Endothelial cell of umbilical vein (primary cell): ENCODE results near the gene UNC119B. TPM values are rescaled to one million over a fixed set of nuclear protein-coding genes. Genes with fewer than 3 reads are reported as not detected.

Experiments used
- BruUV-seq: library from RNA; stranded (reverse); fragments of 400-500 nt; replicated peaks from 2 replicates; lab custom pipeline; 2021; lab: Mats Ljungman, UMichigan
- CTCF ChIA-PET: fragments of 300-600, 350-600 bp; sonication (Branson Sonifier 250); formaldehyde crosslinking; loops from one replicate; lab custom pipeline; 2021; ENCODE audit warnings: antibody characterized with exemption, inconsistent platforms; lab: Charles Lee
- POLR2A ChIA-PET: fragments of 300-600, 350-600 bp; sonication (Branson Sonifier 250); formaldehyde crosslinking; loops from one replicate; lab custom pipeline; 2021; ENCODE audit warnings: antibody characterized with exemption, inconsistent platforms; lab: Charles Lee
- DNase-seq: peaks from one replicate; pipeline ENCODE4 v3.0.0-alpha.2; 2011; ENCODE audit warnings: low read depth, low spot score
- FAIRE-seq: peaks from 2 replicates; lab custom pipeline; 2011; peaks lifted over from hg19 to GRCh38; lab: Jason Lieb, UNC
- H2AFZ ChIP-seq: 2 replicates; pipeline ENCODE4 v1.6.0; 2012; ENCODE audit warnings: low read depth, low read length, control low read depth, inconsistent platforms
- H3K27ac ChIP-seq: 2 replicates; pipeline ENCODE4 v1.5.1; 2011; ENCODE audit warnings: low read depth, mild to moderate bottlenecking, control low read depth, low read length, moderate library complexity; ENCODE audit not compliant: insufficient read depth
- H3K27me3 ChIP-seq, 2 experiments: 2 replicates each; pipeline versions ENCODE4 v1.6.0 to v1.6.1; 2011; ENCODE audit warnings: low read length in 2 of 2, mixed read lengths in 1 of 2; ENCODE audit not compliant: control insufficient read depth in 2 of 2, insufficient read depth in 2 of 2
- H3K36me3 ChIP-seq, 2 experiments: 2 replicates in 1 of 2; 3 replicates in 1 of 2; pipeline ENCODE4 v1.5.1; 2011; ENCODE audit warnings: low read length in 2 of 2, mild to moderate bottlenecking in 1 of 2, moderate library complexity in 1 of 2; ENCODE audit not compliant: control insufficient read depth in 2 of 2, insufficient read depth in 2 of 2; ENCODE audit errors: extremely low read depth in 1 of 2
- H3K4me1 ChIP-seq: 3 replicates; pipeline ENCODE4 v1.5.1; 2011; ENCODE audit warnings: mild to moderate bottlenecking, low read length; ENCODE audit not compliant: control insufficient read depth, insufficient read depth; ENCODE audit errors: extremely low read depth
- H3K4me2 ChIP-seq: 2 replicates; pipeline ENCODE4 v1.6.1; 2011; ENCODE audit warnings: low read length, control low read depth, mixed read lengths; ENCODE audit not compliant: insufficient read depth
- H3K4me3 ChIP-seq, 3 experiments: fragments of 200-600 bp in 1 of 3; sonication (generic), shearing (Covaris generic) in 1 of 3; replicated peaks in 1 of 3; 2 replicates each; pipeline ENCODE4 v1.5.1; 2011 to 2016; ENCODE audit warnings: control low read depth in 3 of 3, low read length in 3 of 3, mild to moderate bottlenecking in 2 of 3, inconsistent platforms in 1 of 3, low read depth in 1 of 3, moderate library complexity in 1 of 3; ENCODE audit not compliant: insufficient read depth in 1 of 3
- H3K79me2 ChIP-seq: 2 replicates; pipeline ENCODE4 v1.6.0; 2012; ENCODE audit warnings: low read length, inconsistent platforms; ENCODE audit not compliant: control insufficient read depth, insufficient read depth
- H3K9ac ChIP-seq: replicated peaks from 2 replicates; pipeline ENCODE3; 2011; ENCODE audit warnings: low read length, control low read depth; ENCODE audit not compliant: insufficient read depth; ENCODE audit errors: extremely low read depth
- H3K9me1 ChIP-seq: replicated peaks from 3 replicates; pipeline ENCODE4 v1.6.0; 2011; ENCODE audit warnings: mild to moderate bottlenecking, low read length; ENCODE audit not compliant: control insufficient read depth, insufficient read depth; ENCODE audit errors: extremely low read depth
- H3K9me3 ChIP-seq: replicated peaks from 2 replicates; pipeline ENCODE4 v1.5.1; 2012; ENCODE audit warnings: low read length, inconsistent platforms; ENCODE audit not compliant: control insufficient read depth, insufficient read depth
- H4K20me1 ChIP-seq: replicated peaks from 2 replicates; pipeline ENCODE3; 2011; ENCODE audit warnings: mild to moderate bottlenecking, low read length; ENCODE audit not compliant: control insufficient read depth, insufficient read depth; ENCODE audit errors: extremely low read depth
- EZH2 ChIP-seq: IDR thresholded peaks from 2 replicates; pipeline ENCODE4 v1.6.1; 2012; ENCODE audit warnings: borderline replicate concordance, low read depth, mild to moderate bottlenecking, moderate library complexity, low read length, inconsistent platforms; ENCODE audit not compliant: severe bottlenecking
- FOS ChIP-seq: IDR thresholded peaks from 2 replicates; pipeline ENCODE4 v1.6.1; 2011; ENCODE audit warnings: mild to moderate bottlenecking, low read length, moderate library complexity, borderline replicate concordance; ENCODE audit not compliant: insufficient read depth
- GATA2 ChIP-seq: IDR thresholded peaks from 2 replicates; pipeline ENCODE4 v1.7.0; 2011; ENCODE audit warnings: low read depth, mild to moderate bottlenecking, moderate library complexity, mixed read lengths, low read length; ENCODE audit not compliant: insufficient read length, insufficient read depth
- JUN ChIP-seq: IDR thresholded peaks from 2 replicates; pipeline ENCODE4 v1.6.1; 2011; ENCODE audit warnings: borderline replicate concordance, low read depth; ENCODE audit not compliant: insufficient read length, insufficient read depth
- MYC ChIP-seq: IDR thresholded peaks from one replicate; pipeline ENCODE4 v1.6.1; 2011; ENCODE audit warnings: mild to moderate bottlenecking, low read depth, low read length
- POLR2A ChIP-seq: IDR thresholded peaks from 2 replicates; pipeline ENCODE4 v1.6.1; 2012; ENCODE audit warnings: low read depth, mild to moderate bottlenecking, control low read depth, low read length
- POLR2AphosphoS5 ChIP-seq: IDR thresholded peaks from 2 replicates; pipeline ENCODE4 v1.6.1; 2012; ENCODE audit warnings: low read depth, mild to moderate bottlenecking, control low read depth, low read length, moderate library complexity; ENCODE audit not compliant: insufficient read depth
- dilution Hi-C: fragments of 300-500 bp; cut with MboI; formaldehyde crosslinking; loops from one replicate; pipeline ENCODE4 v1.15.0; 2019; ENCODE audit warnings: low sequenced_read_pairs; ENCODE audit not compliant: extremely low pct_ligation_motif_present
- intact Hi-C: fragments of 100-400 bp; cut with micrococcal nuclease; formaldehyde crosslinking; loops from one replicate; pipeline ENCODE4 v1.10.0; 2022
- polyA plus RNA-seq, 4 experiments: library from polyadenylated mRNA; depleted of rRNA in 3 of 4; stranded (reverse) in 3 of 4; unstranded in 1 of 4; fragments of >200 nt; gene quantifications; 2 replicates each; pipeline versions ENCODE4 v1.2.1 to v1.2.3, GENCODE V29; 2011 to 2012; ENCODE audit warnings: missing spikeins in 1 of 4
- total RNA-seq: library from RNA; stranded (reverse); gene quantifications from 2 replicates; pipeline ENCODE4 v1.2.3, GENCODE V29; 2021
- TF ChIP-seq, protein P1 (sequence below), 2 donors: IDR thresholded peaks; 1 replicate in 1 of 2; 2 replicates in 1 of 2; pipeline ENCODE4 v1.5.1; 2011; ENCODE audit warnings: low read length in 2 of 2, mild to moderate bottlenecking in 2 of 2, moderate library complexity in 2 of 2, control low read depth in 1 of 2, inconsistent platforms in 1 of 2, low read depth in 1 of 2; ENCODE audit not compliant: insufficient read depth in 1 of 2; ENCODE audit errors: extremely low read depth in 1 of 2
- TF ChIP-seq, protein P2 (sequence below): IDR thresholded peaks from 2 replicates; pipeline ENCODE4 v1.6.1; 2011; ENCODE audit not compliant: insufficient read depth, insufficient read length

Gene UNC119B
- total and polyA plus RNA-seq, 2 donors (not counting 3 experiments of a cell fraction or from before 2014, with no cell fraction given) = 23.1 to 33.7 TPM

DNA sequence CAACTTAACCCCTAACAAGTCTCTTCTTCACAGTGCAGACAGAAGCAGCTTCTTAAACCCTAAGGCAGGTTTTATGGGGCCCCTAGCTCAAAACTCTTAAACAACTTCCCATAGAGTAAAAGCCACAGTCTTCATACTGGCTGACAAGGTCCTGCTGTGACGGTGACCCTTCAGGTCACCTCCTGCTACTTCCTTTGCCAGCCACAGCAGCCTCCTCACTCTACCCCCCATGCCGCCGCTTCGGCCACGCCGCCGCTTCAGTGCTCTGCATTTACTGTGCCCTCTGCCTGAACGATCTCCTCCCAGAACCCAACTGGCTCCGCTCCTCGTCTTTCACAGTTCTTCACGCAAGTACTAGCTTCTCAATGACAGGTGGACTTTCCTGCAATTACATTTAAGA is 60.8 kb downstream of the UNC119B start:
- no peaks in the 10 kb centered on the region for H3K9me1 ChIP-seq
- H3K4me3 ChIP-seq = no peak overlapping the region
- intact Hi-C loops (no loop called here), dilution Hi-C loops (no loop called here)
- H3K36me3 ChIP-seq = peaks cover 2 to 28% of the 10 kb centered on the region in 2 experiments
- ChIA-PET CTCF (no interaction called here), POLR2A (no interaction called here)
- BruUV-seq = no TSS peak
- H3K27me3 ChIP-seq = no peaks in the 10 kb centered on the region
- H3K4me1 ChIP-seq = peaks cover 10% of the 10 kb centered on the region
- H3K79me2 ChIP-seq = no peaks in the 10 kb centered on the region
- no peaks in the 10 kb centered on the region for H3K9me3 ChIP-seq
- H3K9ac ChIP-seq = no peak overlapping the region
- no peak for TF ChIP-seq EZH2
- TF ChIP-seq JUN = no peak
- TF ChIP-seq FOS = no peak
- TF ChIP-seq POLR2AphosphoS5 = no peak
- TF ChIP-seq MYC = no peak
- no peak for TF ChIP-seq POLR2A
- TF ChIP-seq, protein P1, sequence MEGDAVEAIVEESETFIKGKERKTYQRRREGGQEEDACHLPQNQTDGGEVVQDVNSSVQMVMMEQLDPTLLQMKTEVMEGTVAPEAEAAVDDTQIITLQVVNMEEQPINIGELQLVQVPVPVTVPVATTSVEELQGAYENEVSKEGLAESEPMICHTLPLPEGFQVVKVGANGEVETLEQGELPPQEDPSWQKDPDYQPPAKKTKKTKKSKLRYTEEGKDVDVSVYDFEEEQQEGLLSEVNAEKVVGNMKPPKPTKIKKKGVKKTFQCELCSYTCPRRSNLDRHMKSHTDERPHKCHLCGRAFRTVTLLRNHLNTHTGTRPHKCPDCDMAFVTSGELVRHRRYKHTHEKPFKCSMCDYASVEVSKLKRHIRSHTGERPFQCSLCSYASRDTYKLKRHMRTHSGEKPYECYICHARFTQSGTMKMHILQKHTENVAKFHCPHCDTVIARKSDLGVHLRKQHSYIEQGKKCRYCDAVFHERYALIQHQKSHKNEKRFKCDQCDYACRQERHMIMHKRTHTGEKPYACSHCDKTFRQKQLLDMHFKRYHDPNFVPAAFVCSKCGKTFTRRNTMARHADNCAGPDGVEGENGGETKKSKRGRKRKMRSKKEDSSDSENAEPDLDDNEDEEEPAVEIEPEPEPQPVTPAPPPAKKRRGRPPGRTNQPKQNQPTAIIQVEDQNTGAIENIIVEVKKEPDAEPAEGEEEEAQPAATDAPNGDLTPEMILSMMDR (IDR thresholded peaks at IDR 0.05; ENCODE audit: extremely low read depth in 1 of 2, insufficient read depth in 1 of 2, low read depth in 1 of 2, low read length in 2 of 2) = no peak
- no peak for TF ChIP-seq GATA2
- TF ChIP-seq, protein P2, sequence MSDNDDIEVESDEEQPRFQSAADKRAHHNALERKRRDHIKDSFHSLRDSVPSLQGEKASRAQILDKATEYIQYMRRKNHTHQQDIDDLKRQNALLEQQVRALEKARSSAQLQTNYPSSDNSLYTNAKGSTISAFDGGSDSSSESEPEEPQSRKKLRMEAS = no peak
- no peaks in the 10 kb centered on the region for H4K20me1 ChIP-seq
- FAIRE-seq = no peak
- DNase-seq = no peak
- H2AFZ ChIP-seq = no peak overlapping the region
- no peak overlapping the region for H3K27ac ChIP-seq
- H3K4me2 ChIP-seq = no peak overlapping the region

Other genes with a start within 250 kb of the UNC119B start
- 226 and 238 TPM in 2 replicates for gene SRSF9, start 240.7 kb upstream of the UNC119B start, total RNA-seq
- 97.7 and 153 TPM in 2 replicates for gene SRSF9, start 240.7 kb upstream of the UNC119B start, polyA plus RNA-seq
- gene DYNLL1, start 214.3 kb upstream of the UNC119B start, total RNA-seq = 469 TPM in 2 replicates
- 538 and 600 TPM in 2 replicates for gene DYNLL1, start 214.3 kb upstream of the UNC119B start, polyA plus RNA-seq
- 19.7 and 27.2 TPM in 2 replicates for gene COQ5, start 181.3 kb upstream of the UNC119B start, total RNA-seq
- 18.4 and 23.7 TPM in 2 replicates for gene COQ5, start 181.3 kb upstream of the UNC119B start, polyA plus RNA-seq
- 192 and 236 TPM in 2 replicates for gene RNF10, start 176.1 kb upstream of the UNC119B start, total RNA-seq
- 92.1 and 120 TPM in 2 replicates for gene RNF10, start 176.1 kb upstream of the UNC119B start, polyA plus RNA-seq
- gene POP5, start 129.1 kb upstream of the UNC119B start, total RNA-seq = 25.7 and 30.5 TPM in 2 replicates
- 56.7 and 60.2 TPM in 2 replicates for gene POP5, start 129.1 kb upstream of the UNC119B start, polyA plus RNA-seq
- gene CABP1, start 69.8 kb upstream of the UNC119B start, total RNA-seq = 0.31 and 0.32 TPM in 2 replicates
- gene CABP1, start 69.8 kb upstream of the UNC119B start, polyA plus RNA-seq = 0.07 TPM in 1 of 2 replicates, not detected in the other
- gene MLEC, start 23.3 kb upstream of the UNC119B start, total RNA-seq = 132 and 144 TPM in 2 replicates
- 18.6 and 28.4 TPM in 2 replicates for gene MLEC, start 23.3 kb upstream of the UNC119B start, polyA plus RNA-seq
- 8.2 and 9.5 TPM in 2 replicates for gene ACADS, start 15.4 kb downstream of the UNC119B start, total RNA-seq
- 8.9 and 10.4 TPM in 2 replicates for gene ACADS, start 15.4 kb downstream of the UNC119B start, polyA plus RNA-seq
- gene SPPL3, start 193.9 kb downstream of the UNC119B start, total RNA-seq = 38.2 and 53.0 TPM in 2 replicates
- 23.0 and 30.6 TPM in 2 replicates for gene SPPL3, start 193.9 kb downstream of the UNC119B start, polyA plus RNA-seq